ENCODE measurements around the gene DCTN1. TPM values are rescaled to one million over a fixed set of nuclear protein-coding genes. Genes with fewer than 3 reads are reported as not detected.

The DCTN1 gene
- polyA plus RNA-seq, result 10 to 100 TPM; 72.7 to 92.8 (median 77.9) TPM
- long read RNA-seq, donor 1, result 0 reads
- long read RNA-seq, donor 2, full-length matches to known transcripts, result 3 of 8 reads
- long read RNA-seq, donor 2, partial matches to known transcripts, result 5 of 8 reads
- long read RNA-seq, donor 2, other reads (novel, unspliced or antisense), result 0 of 8 reads
- long read RNA-seq, donor 3, full-length matches to known transcripts, result 3 of 17 reads
- long read RNA-seq, donor 3, partial matches to known transcripts, result 14 of 17 reads
- long read RNA-seq, donor 3, other reads (novel, unspliced or antisense), result 0 of 17 reads
- long read RNA-seq, donor 4, result 0 reads
- long read RNA-seq, donor 5, partial matches to known transcripts, result 0 of 1 reads
- long read RNA-seq, donor 5, other reads (novel, unspliced or antisense), result 0 of 1 reads
- long read RNA-seq, donor 6, full-length matches to known transcripts, result 6 of 6 reads
- long read RNA-seq, donor 6, partial matches to known transcripts, result 0 of 6 reads
- long read RNA-seq, donor 6, other reads (novel, unspliced or antisense), result 0 of 6 reads
- long read RNA-seq, donor 7, result 0 reads
- long read RNA-seq, donor 8, full-length matches to known transcripts, result 1 of 1 reads
- long read RNA-seq, donor 8, partial matches to known transcripts, result 0 of 1 reads
- long read RNA-seq, donor 8, other reads (novel, unspliced or antisense), result 0 of 1 reads
- long read RNA-seq, donor 9, partial matches to known transcripts, result 0 of 1 reads
- long read RNA-seq, donor 9, other reads (novel, unspliced or antisense), result 0 of 1 reads
- long read RNA-seq, donor 10, full-length matches to known transcripts, result 12 of 25 reads
- long read RNA-seq, donor 10, partial matches to known transcripts, result 6 of 25 reads
- long read RNA-seq, donor 10, other reads (novel, unspliced or antisense), result 7 of 25 reads

DNA sequence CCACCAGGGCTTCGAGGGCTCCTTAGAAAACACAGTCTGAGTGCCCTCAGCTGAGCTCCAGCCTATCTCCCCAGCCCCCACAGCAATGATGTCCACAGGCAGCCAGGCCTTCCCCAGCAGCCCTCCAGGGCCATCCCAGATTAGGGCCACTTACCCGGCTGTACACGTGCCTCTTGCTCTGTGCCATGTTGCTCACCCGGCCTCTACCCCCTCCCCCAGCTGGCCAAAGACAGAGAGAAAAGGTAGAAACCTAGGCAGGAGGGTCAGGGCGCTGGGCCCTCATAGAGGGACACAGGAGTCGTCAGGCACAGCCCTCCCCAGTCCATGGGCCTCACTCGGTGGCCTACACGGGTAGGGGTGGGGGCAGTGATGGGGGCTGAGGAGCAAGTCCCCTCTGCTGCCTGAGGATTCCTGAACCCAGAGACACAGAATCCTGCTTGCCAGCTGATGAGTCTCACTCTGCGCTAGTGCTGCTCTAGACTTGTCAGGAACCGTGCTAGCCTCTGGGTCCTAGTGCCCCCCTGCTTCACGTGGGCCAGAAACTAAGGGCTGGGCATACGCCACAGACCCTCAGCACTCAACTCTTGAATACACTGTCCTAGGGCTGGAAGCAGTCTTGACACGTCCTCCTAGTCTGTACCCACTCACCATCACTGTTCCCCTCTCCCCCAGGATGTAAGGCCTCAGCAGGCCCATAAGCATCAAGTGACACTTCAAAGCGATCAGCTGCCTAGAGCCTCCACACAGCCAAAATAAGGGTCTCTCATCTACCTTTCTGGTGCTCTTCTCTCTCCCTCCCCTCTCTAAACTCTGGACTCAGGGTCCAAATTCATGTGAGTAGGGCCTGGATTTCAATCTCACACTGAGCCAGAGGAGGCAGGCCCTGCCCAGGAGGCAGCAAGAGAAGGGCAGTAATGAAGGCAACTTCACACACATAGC lies at the start of gene DCTN1:
Gene DCTN1, minus strand, starts transcription at position 461 of the 939 bp plus-strand sequence. Its CDS starts 274 bp downstream, at position 187.
- H3K4me1 ChIP-seq (ENCODE audit: control insufficient read depth in 3 of 3, insufficient read depth in 2 of 3, low read depth in 1 of 3, low read length in 2 of 3), result peaks cover 0 to 9% (median 4%) of the 10 kb centered on the region in 3 donors
- peaks cover 4 to 29% (median 22%) of the 10 kb centered on the region in 3 donors for H3K36me3 ChIP-seq (ENCODE audit: control insufficient read depth in 3 of 3, insufficient read depth in 2 of 3, low read depth in 1 of 3, low read length in 3 of 3)
- WGBS, 3 donors, result 24 to 37% (median 34%) methylated on average over 14 of the region's 14 CpGs
- H3K4me3 ChIP-seq (ENCODE audit: low read depth in 1 of 3, low read length in 3 of 3), result peak within 1 kb of the TSS in 1 of 3 donors; percentile 7
- H3K9me3 ChIP-seq (ENCODE audit: control insufficient read depth in 2 of 2, insufficient read depth in 1 of 2, low read depth in 1 of 2, low read length in 1 of 2), result no peaks in the 10 kb centered on the region
- H3K27me3 ChIP-seq (ENCODE audit: control insufficient read depth in 3 of 3, insufficient read depth in 3 of 3, low read length in 3 of 3), result no peaks in the 10 kb centered on the region
- DNase-seq (peak; percentile 29 to 67), FAIRE-seq (no peak)
- no peak within 1 kb of the TSS for H3K27ac ChIP-seq (ENCODE audit: low read depth in 1 of 3, low read length in 2 of 3)

DNA sequence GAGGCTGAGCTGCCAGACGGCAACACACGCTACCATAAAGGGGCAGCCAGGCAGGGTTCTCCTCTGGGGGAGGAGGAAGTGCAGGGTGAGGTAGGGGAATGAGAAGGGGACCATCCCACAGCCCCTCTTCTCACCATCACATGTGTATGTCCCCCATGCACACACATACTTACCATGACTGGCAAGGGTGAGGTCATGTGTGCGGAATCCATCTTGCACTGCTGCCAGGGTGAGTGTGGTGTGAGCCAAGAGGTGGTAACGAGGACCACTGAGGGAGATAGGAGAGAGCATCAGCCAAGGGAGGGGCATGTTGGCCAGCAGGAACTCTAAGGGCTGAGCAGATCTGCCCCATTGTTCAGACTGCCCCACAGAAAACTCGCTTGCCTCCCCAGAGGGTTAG lies 48.6 kb upstream of the DCTN1 start:
- peaks cover 2 to 83% (median 3%) of the 10 kb centered on the region in 3 donors for H3K36me3 ChIP-seq (ENCODE audit: control insufficient read depth in 3 of 3, insufficient read depth in 2 of 3, low read depth in 1 of 3, low read length in 3 of 3)
- peak overlapping the region in 2 of 3 donors; percentile 66 to 73 for H3K27ac ChIP-seq (ENCODE audit: low read depth in 1 of 3, low read length in 2 of 3)
- DNase-seq, result no peak
- H3K27me3 ChIP-seq (ENCODE audit: control insufficient read depth in 3 of 3, insufficient read depth in 3 of 3, low read length in 3 of 3), result no peaks in the 10 kb centered on the region
- WGBS, 3 donors, result 84 to 87% (median 84%) methylated on average over 5 of the region's 5 CpGs
- no peak overlapping the region for H3K4me3 ChIP-seq (ENCODE audit: low read depth in 1 of 3, low read length in 3 of 3)
- H3K9me3 ChIP-seq (ENCODE audit: control insufficient read depth in 2 of 2, insufficient read depth in 1 of 2, low read depth in 1 of 2, low read length in 1 of 2), result no peaks in the 10 kb centered on the region
- FAIRE-seq, result no peak
- peaks cover 0 to 72% (median 3%) of the 10 kb centered on the region in 3 donors for H3K4me1 ChIP-seq (ENCODE audit: control insufficient read depth in 3 of 3, insufficient read depth in 2 of 3, low read depth in 1 of 3, low read length in 2 of 3)

DNA sequence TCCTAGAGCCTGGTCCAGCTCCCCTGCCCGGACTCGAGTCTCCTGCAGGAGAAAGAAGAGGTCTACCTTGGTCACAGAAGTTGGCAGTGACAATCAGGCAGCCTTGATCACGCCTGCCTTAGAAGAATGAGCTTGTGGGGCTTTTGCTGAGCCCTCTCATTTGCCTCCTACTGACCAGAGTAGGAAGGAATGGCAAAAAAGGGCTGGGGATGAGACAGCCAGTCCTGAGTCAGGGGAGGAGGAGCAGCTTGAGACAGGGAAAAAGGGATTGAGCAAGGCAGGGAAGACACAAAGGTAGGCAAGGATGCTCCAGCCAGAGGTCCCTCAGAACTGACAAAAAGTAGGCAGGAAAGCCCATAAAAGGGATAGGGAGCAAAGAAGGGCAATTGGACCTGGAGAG lies 47.4 kb upstream of the DCTN1 start:
- Histone ChIP-seq H3K4me1 (ENCODE audit: control insufficient read depth in 3 of 3, insufficient read depth in 2 of 3, low read depth in 1 of 3, low read length in 2 of 3) (peaks cover 0 to 77% (median 3%) of the 10 kb centered on the region in 3 donors), H3K27me3 (ENCODE audit: control insufficient read depth in 3 of 3, insufficient read depth in 3 of 3, low read length in 3 of 3) (no peaks in the 10 kb centered on the region), H3K9me3 (ENCODE audit: control insufficient read depth in 2 of 2, insufficient read depth in 1 of 2, low read depth in 1 of 2, low read length in 1 of 2) (no peaks in the 10 kb centered on the region), H3K36me3 (ENCODE audit: control insufficient read depth in 3 of 3, insufficient read depth in 2 of 3, low read depth in 1 of 3, low read length in 3 of 3) (peaks cover 2 to 80% (median 3%) of the 10 kb centered on the region in 3 donors), H3K27ac (ENCODE audit: low read depth in 1 of 3, low read length in 2 of 3) (no peak overlapping the region), H3K4me3 (ENCODE audit: low read depth in 1 of 3, low read length in 3 of 3) (no peak overlapping the region)
- WGBS, 3 donors, result 80 to 96% (median 92%) methylated on average over 3 of the region's 3 CpGs
- DNase-seq (no peak), FAIRE-seq (no peak)

DNA sequence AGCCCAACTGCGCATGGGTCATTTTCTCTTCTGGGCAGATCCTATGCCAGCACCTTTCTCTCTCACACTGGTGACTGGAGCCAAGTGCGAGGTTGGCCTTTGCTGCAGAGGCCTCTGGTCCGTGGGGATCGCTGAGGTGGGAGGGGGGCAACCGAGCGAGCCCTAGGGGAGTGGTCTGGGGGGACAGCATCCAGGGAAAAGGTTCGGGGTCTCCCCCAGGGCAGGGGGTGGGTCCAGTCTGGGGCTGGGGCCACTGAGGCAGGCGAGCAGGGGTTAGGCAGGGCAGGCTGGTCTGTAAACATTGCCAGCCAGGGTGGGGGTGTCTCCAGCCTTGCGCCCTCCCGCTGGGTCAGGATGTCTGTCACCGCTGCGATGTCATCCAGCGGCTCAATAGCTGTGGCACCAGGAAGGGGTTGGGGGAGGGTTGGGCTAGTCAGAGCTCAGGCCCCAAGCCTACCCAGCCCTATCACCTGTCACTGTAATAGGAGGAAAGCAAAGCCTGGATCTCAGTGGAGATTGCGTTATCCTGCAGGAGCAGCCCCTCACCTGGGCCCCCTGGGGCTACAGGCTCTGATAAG lies 46.2 kb upstream of the DCTN1 start:
- H3K27me3 ChIP-seq (ENCODE audit: control insufficient read depth in 3 of 3, insufficient read depth in 3 of 3, low read length in 3 of 3), result no peaks in the 10 kb centered on the region
- no peak for FAIRE-seq
- H3K4me1 ChIP-seq (ENCODE audit: control insufficient read depth in 3 of 3, insufficient read depth in 2 of 3, low read depth in 1 of 3, low read length in 2 of 3), result peaks cover 0 to 75% (median 3%) of the 10 kb centered on the region in 3 donors
- DNase-seq, result peak in 1 of 2 donors; percentile 50
- no peaks in the 10 kb centered on the region for H3K9me3 ChIP-seq (ENCODE audit: control insufficient read depth in 2 of 2, insufficient read depth in 1 of 2, low read depth in 1 of 2, low read length in 1 of 2)
- H3K36me3 ChIP-seq (ENCODE audit: control insufficient read depth in 3 of 3, insufficient read depth in 2 of 3, low read depth in 1 of 3, low read length in 3 of 3), result peaks cover 2 to 70% (median 3%) of the 10 kb centered on the region in 3 donors
- peak overlapping the region in 2 of 3 donors; percentile 38 to 80 for H3K27ac ChIP-seq (ENCODE audit: low read depth in 1 of 3, low read length in 2 of 3)
- 84 to 89% (median 85%) methylated on average over 13 to 14 of the region's 14 CpGs for WGBS, 3 donors
- H3K4me3 ChIP-seq (ENCODE audit: low read depth in 1 of 3, low read length in 3 of 3), result no peak overlapping the region

DNA sequence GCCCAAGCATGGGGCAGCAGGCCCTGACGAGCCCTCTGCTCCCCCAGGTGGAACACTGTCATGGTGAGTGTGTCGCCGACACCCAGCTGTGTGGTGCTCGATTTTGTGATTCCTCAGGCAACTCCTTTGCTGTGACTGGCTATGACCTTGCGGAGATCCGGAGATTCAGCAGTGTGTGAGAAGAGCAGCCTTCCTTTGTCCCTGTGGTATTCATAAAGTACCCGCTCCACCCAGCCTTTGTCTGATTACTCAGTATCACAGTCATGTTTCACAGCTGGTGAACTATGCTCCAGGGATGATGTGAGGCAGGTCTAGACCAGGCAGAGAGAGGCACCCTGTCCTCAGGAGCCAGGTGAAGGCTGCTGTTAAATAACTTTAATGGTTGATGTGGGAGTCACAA lies 45.4 kb upstream of the DCTN1 start:
- H3K4me1 ChIP-seq (ENCODE audit: control insufficient read depth in 3 of 3, insufficient read depth in 2 of 3, low read depth in 1 of 3, low read length in 2 of 3), result peaks cover 0 to 75% (median 3%) of the 10 kb centered on the region in 3 donors
- H3K36me3 ChIP-seq (ENCODE audit: control insufficient read depth in 3 of 3, insufficient read depth in 2 of 3, low read depth in 1 of 3, low read length in 3 of 3), result peaks cover 2 to 63% (median 3%) of the 10 kb centered on the region in 3 donors
- no peak overlapping the region for H3K4me3 ChIP-seq (ENCODE audit: low read depth in 1 of 3, low read length in 3 of 3)
- H3K27me3 ChIP-seq (ENCODE audit: control insufficient read depth in 3 of 3, insufficient read depth in 3 of 3, low read length in 3 of 3), result no peaks in the 10 kb centered on the region
- 44 to 75% (median 59%) methylated on average over 7 of the region's 7 CpGs for WGBS, 3 donors
- DNase-seq (peak; percentile 72 to 90), FAIRE-seq (no peak)
- H3K27ac ChIP-seq (ENCODE audit: low read depth in 1 of 3, low read length in 2 of 3), result peak overlapping the region in 2 of 3 donors; percentile 38 to 80
- H3K9me3 ChIP-seq (ENCODE audit: control insufficient read depth in 2 of 2, insufficient read depth in 1 of 2, low read depth in 1 of 2, low read length in 1 of 2), result no peaks in the 10 kb centered on the region

DNA sequence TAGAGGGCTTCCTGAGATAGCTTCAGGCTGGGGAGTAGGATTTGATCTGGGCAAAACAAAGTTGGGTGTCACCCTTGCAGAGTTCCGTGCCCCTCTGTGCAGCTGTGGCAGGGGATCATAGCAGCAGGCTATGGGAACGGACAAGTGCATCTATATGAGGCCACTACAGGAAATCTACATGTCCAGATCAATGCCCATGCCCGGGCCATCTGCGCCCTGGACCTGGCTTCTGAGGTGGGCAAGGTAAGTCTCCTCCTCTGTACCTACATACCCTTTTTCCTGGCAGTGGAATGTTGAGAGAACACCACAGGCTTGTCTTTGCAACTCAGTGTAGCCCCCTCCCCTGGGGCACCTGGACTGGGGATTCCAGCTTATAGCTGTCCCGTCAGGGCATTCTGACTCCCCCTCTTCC lies 44.9 kb upstream of the DCTN1 start:
- Histone ChIP-seq H3K36me3 (ENCODE audit: control insufficient read depth in 3 of 3, insufficient read depth in 2 of 3, low read depth in 1 of 3, low read length in 3 of 3) (peaks cover 2 to 58% (median 3%) of the 10 kb centered on the region in 3 donors), H3K27me3 (ENCODE audit: control insufficient read depth in 3 of 3, insufficient read depth in 3 of 3, low read length in 3 of 3) (no peaks in the 10 kb centered on the region), H3K9me3 (ENCODE audit: control insufficient read depth in 2 of 2, insufficient read depth in 1 of 2, low read depth in 1 of 2, low read length in 1 of 2) (no peaks in the 10 kb centered on the region), H3K4me3 (ENCODE audit: low read depth in 1 of 3, low read length in 3 of 3) (no peak overlapping the region), H3K27ac (ENCODE audit: low read depth in 1 of 3, low read length in 2 of 3) (peak overlapping the region in 1 of 3 donors; percentile 80), H3K4me1 (ENCODE audit: control insufficient read depth in 3 of 3, insufficient read depth in 2 of 3, low read depth in 1 of 3, low read length in 2 of 3) (peaks cover 0 to 71% (median 3%) of the 10 kb centered on the region in 3 donors)
- 72 to 86% (median 79%) methylated on average over 5 of the region's 5 CpGs for WGBS, 3 donors
- no peak for DNase-seq
- no peak for FAIRE-seq

DNA sequence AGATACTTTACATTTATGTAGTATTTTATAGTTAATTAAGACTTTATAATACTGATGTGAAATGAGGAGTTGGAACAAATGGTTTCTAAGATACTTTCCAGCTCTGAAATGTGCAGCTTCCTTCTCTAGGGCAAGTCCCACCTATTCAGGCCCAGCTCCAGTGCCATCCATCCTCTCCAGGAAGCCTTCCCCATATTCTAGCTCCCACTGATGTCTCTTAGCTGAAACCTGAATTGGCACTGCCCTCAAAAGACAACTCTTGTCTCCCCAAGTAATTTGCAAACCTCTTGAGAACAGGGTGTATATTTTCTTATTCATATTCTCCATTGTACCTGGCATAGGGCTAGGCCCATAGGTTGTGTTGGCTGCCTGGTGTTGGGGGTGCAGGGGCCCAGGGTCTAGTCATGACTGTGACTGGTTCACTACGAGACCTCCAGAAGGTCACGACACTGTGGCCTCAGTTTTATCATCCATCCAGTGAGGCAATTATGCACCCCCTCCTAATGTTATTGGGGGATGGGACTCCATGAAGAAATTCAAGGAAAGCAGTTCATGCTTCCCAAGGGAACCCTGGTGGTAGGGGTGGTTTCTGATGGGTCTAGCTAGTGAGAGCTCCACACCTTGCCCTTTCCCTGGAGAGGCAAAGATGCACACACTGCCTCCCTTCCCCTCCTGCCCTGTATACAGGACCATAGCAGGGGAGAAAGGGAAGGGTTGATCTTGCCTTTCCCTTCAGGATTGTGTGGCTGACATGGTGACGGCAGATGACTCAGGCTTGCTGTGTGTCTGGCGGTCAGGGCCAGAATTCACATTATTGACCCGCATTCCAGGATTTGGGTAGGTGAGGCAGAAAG lies 44.3 kb upstream of the DCTN1 start:
- peaks cover 0 to 65% (median 3%) of the 10 kb centered on the region in 3 donors for H3K4me1 ChIP-seq (ENCODE audit: control insufficient read depth in 3 of 3, insufficient read depth in 2 of 3, low read depth in 1 of 3, low read length in 2 of 3)
- H3K4me3 ChIP-seq (ENCODE audit: low read depth in 1 of 3, low read length in 3 of 3), result no peak overlapping the region
- no peak for DNase-seq
- no peaks in the 10 kb centered on the region for H3K27me3 ChIP-seq (ENCODE audit: control insufficient read depth in 3 of 3, insufficient read depth in 3 of 3, low read length in 3 of 3)
- no peaks in the 10 kb centered on the region for H3K9me3 ChIP-seq (ENCODE audit: control insufficient read depth in 2 of 2, insufficient read depth in 1 of 2, low read depth in 1 of 2, low read length in 1 of 2)
- peak overlapping the region in 1 of 3 donors; percentile 80 for H3K27ac ChIP-seq (ENCODE audit: low read depth in 1 of 3, low read length in 2 of 3)
- FAIRE-seq, result no peak
- H3K36me3 ChIP-seq (ENCODE audit: control insufficient read depth in 3 of 3, insufficient read depth in 2 of 3, low read depth in 1 of 3, low read length in 3 of 3), result peaks cover 2 to 51% (median 3%) of the 10 kb centered on the region in 3 donors
- 77 to 82% (median 79%) methylated on average over 5 of the region's 5 CpGs for WGBS, 3 donors

All from small intestine (tissue), 16 donors.